ENCODE data around the gene BMP4.

- no peak for TF ChIP-seq POLR2A (IDR thresholded peaks at IDR 0.05)
- TF ChIP-seq CTCF (IDR thresholded peaks at IDR 0.05), result no peak
- no peak for TF ChIP-seq POLR2AphosphoS5 (IDR thresholded peaks at IDR 0.05; ENCODE audit: insufficient read depth in 1 of 2, low read depth in 1 of 2)
These were observed 5.4 kb downstream of the BMP4 start for GRCh38 chr14:53951243-53951626.

All from vagina (tissue), 2 donors.